Left lung (tissue), 10 donors: ENCODE data around the gene NR4A1. TPM values are rescaled to one million over a fixed set of nuclear protein-coding genes. Genes with fewer than 3 reads are reported as not detected.

Experiments used
- ATAC-seq: fragments of 200-7000 bp; cut with Tn5 transposase; one replicate; pipeline ENCODE4 v1.9.1; 2020; ENCODE audit warnings: moderate library complexity
- DNase-seq, 4 donors: peaks; one replicate each; pipeline ENCODE4 v3.0.0-alpha.2; 2013 to 2020
- H3K27ac ChIP-seq, 2 donors: fragments of 200-600 bp; sonication (generic) in 1 of 2; one replicate each; pipeline versions ENCODE4 v1.5.0 to v1.8.0; 2020 to 2021
- H3K27me3 ChIP-seq, 2 donors: fragments of 200-600 bp; sonication (generic) in 1 of 2; one replicate each; pipeline versions ENCODE4 v1.5.0 to v1.8.0; 2020 to 2021
- H3K36me3 ChIP-seq, 2 donors: fragments of 200-600 bp; sonication (generic) in 1 of 2; one replicate each; pipeline versions ENCODE4 v1.5.0 to v1.8.0; 2020 to 2021
- H3K4me1 ChIP-seq, 2 donors: fragments of 200-600 bp; one replicate each; pipeline ENCODE4 v1.8.0; 2021
- H3K4me3 ChIP-seq, 2 donors: fragments of 200-600 bp; sonication (generic) in 1 of 2; one replicate each; pipeline versions ENCODE4 v1.5.0 to v1.8.0; 2020 to 2021; ENCODE audit warnings: mild to moderate bottlenecking in 1 of 2
- H3K9me3 ChIP-seq, 2 donors: fragments of 200-600 bp; sonication (generic) in 1 of 2; one replicate each; pipeline versions ENCODE4 v1.5.0 to v1.8.0; 2020 to 2021
- intact Hi-C, 2 donors: fragments of 100-400 bp; cut with DNase I; formaldehyde crosslinking; loops; one replicate each; pipeline versions ENCODE4 v1.11.2 to v1.14.2; 2022
- polyA plus RNA-seq, 6 donors: library from polyadenylated mRNA; unstranded; fragments of 120-200 nt; gene quantifications; one replicate each; pipeline ENCODE4 v1.2.1, GENCODE V29; 2013; ENCODE audit not compliant: insufficient read length in 6 of 6
- total RNA-seq, 2 donors: library from RNA; stranded (reverse); fragmentation: NEBNext Ultra II Directional; extraction: Animal tissue kit (Norgen Biotek cat#: 25700); gene quantifications; one replicate each; pipeline ENCODE4 v1.2.1, GENCODE V29; 2021
- TF ChIP-seq, protein P1 (sequence below), 2 donors: fragments of 200-600 bp; sonication (generic) in 1 of 2; IDR thresholded peaks; one replicate each; pipeline versions ENCODE4 v1.5.0 to v1.8.0; 2021; ENCODE audit warnings: antibody characterized with exemption in 2 of 2
- donor health status: DM: no; HTN: yes; CAD: no.
- donor health status: DM: no; HTN: no; CAD: no.

The NR4A1 gene
- total and polyA plus RNA-seq, 8 donors = 12.8 to 293 (median 82.3) TPM

GRCh38 chr12:52005218-52005902 is 45.9 kb upstream of the NR4A1 start:
- Histone ChIP-seq H3K4me1 (peaks cover 8 to 57% of the 10 kb centered on the region in 2 donors), H3K27ac (no peak overlapping the region), H3K27me3 (peaks cover 6 to 47% of the 10 kb centered on the region in 2 donors), H3K4me3 (no peak overlapping the region), H3K36me3 (no peaks in the 10 kb centered on the region), H3K9me3 (no peaks in the 10 kb centered on the region)
- no peak for DNase-seq
- TF ChIP-seq, protein P1, sequence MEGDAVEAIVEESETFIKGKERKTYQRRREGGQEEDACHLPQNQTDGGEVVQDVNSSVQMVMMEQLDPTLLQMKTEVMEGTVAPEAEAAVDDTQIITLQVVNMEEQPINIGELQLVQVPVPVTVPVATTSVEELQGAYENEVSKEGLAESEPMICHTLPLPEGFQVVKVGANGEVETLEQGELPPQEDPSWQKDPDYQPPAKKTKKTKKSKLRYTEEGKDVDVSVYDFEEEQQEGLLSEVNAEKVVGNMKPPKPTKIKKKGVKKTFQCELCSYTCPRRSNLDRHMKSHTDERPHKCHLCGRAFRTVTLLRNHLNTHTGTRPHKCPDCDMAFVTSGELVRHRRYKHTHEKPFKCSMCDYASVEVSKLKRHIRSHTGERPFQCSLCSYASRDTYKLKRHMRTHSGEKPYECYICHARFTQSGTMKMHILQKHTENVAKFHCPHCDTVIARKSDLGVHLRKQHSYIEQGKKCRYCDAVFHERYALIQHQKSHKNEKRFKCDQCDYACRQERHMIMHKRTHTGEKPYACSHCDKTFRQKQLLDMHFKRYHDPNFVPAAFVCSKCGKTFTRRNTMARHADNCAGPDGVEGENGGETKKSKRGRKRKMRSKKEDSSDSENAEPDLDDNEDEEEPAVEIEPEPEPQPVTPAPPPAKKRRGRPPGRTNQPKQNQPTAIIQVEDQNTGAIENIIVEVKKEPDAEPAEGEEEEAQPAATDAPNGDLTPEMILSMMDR (IDR thresholded peaks at IDR 0.05) = no peak
- intact Hi-C loops = no loop called here
- ATAC-seq = no peak

DNA sequence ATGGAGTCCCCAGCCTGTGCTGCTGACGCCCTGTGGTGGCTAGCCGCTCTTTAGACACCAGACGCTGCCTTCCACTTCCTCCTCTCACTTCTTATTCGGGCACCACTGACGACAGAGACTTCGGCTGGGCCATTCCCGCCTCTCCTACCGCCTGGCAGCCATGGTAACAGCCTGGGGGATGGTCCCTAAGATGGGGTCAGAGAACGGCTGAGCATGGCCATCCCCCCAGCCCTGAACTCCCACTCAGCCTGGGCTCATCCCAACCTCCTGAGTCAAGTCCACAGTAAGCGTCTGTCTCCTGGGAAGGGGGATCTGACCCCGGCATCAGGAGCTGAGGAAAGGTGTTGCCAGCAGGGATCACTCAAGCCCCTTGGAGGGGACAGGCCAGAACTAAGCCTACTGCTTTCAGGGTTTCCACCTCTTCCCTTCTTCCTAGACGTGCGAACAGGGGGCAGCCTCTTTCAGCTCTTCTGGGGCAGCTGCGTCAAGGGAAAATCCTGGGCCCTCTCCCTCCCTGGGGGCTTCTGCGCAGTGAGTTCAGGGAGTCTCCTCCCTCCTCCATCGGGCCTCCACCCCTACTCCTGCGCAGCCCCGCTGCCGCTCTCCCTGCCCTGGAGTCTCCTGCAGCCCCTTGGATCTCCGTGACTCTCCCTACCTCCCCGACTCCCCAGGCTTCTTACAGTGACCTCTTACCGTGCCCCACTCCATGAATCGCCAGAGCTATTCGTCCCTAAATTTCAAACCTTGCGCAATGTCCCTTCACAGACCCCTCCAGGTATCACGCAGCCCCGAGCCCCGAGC is 45.1 kb upstream of the NR4A1 start:
- peak overlapping the region; percentile 57 to 68 for H3K4me3 ChIP-seq
- H3K4me1 ChIP-seq = peaks cover 15 to 65% of the 10 kb centered on the region in 2 donors
- peak overlapping the region; percentile 7 to 85 for H3K27ac ChIP-seq
- H3K9me3 ChIP-seq = no peaks in the 10 kb centered on the region
- TF ChIP-seq, protein P1 (IDR thresholded peaks at IDR 0.05) = no peak
- peaks cover 0 to 7% of the 10 kb centered on the region in 2 donors for H3K36me3 ChIP-seq
- H3K27me3 ChIP-seq = peaks cover 6 to 47% of the 10 kb centered on the region in 2 donors
- intact Hi-C loops = no loop called here
- DNase-seq (peak in 2 of 4 donors; percentile 86 to 87), ATAC-seq (peak; percentile 37)

DNA sequence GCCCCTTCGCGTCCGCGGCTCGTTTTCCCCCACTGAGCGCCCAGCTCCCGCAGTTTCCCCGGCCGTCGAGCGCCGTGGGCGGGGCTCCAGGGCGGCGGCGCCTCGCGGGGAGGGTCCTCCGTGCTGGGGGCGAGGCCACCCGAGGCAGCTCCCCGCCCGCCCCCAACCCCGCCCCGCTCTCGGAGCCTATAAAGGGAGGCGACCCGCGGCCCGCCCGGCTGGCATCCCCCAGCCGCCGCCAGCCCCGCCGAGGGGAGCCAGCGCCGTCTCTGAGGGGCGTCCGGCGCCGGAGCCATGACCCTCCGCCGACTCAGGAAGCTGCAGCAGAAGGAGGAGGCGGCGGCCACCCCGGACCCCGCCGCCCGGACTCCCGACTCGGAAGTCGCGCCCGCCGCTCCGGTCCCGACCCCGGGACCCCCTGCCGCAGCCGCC is 44.5 kb upstream of the NR4A1 start, which contains the start of gene TAMALIN:
TSS of gene TAMALIN (plus strand) at position 221 of the 432 bp plus-strand sequence. CDS start at position 295, 74 bp downstream.
- peaks cover 0 to 12% of the 10 kb centered on the region in 2 donors for H3K36me3 ChIP-seq
- DNase-seq (peak; percentile 67 to 88 (median 80)), ATAC-seq (peak; percentile 64)
- H3K4me3 ChIP-seq = peak within 1 kb of the TSS; percentile 57 to 68
- H3K4me1 ChIP-seq = peaks cover 17 to 68% of the 10 kb centered on the region in 2 donors
- TF ChIP-seq, protein P1 (IDR thresholded peaks at IDR 0.05) = no peak
- intact Hi-C loops = no loop called here
- peak within 1 kb of the TSS; percentile 82 to 85 for H3K27ac ChIP-seq
- H3K27me3 ChIP-seq = peaks cover 6 to 47% of the 10 kb centered on the region in 2 donors
- H3K9me3 ChIP-seq = no peaks in the 10 kb centered on the region

- intact Hi-C loops = no loop called here
- H3K36me3 ChIP-seq = peaks cover 0 to 18% of the 10 kb centered on the region in 2 donors
- DNase-seq (peak in 3 of 4 donors; percentile 60 to 86 (median 68)), ATAC-seq (peak; percentile 10)
- no peaks in the 10 kb centered on the region for H3K9me3 ChIP-seq
- TF ChIP-seq, protein P1 (IDR thresholded peaks at IDR 0.05) = no peak
- peak overlapping the region; percentile 57 to 68 for H3K4me3 ChIP-seq
- H3K4me1 ChIP-seq = peaks cover 17 to 68% of the 10 kb centered on the region in 2 donors
- H3K27me3 ChIP-seq = peaks cover 6 to 47% of the 10 kb centered on the region in 2 donors
- H3K27ac ChIP-seq = peak overlapping the region; percentile 82 to 85
Measured at GRCh38 chr12:52007158-52007921, 43.9 kb upstream of the NR4A1 start.
